HG02938 (cell line): ENCODE data around the gene HBE1.

Source experiments
- ATAC-seq: cut with Tn5 transposase; IDR thresholded peaks from one replicate; pipeline ENCODE4 v1.9.1; 2021; ENCODE audit warnings: mild to moderate bottlenecking, moderate library complexity; ENCODE audit not compliant: unreplicated experiment

HBE1 gene

GRCh38 chr11:5235364-5236095 is 34.2 kb downstream of the HBE1 start:
- ATAC-seq, result no peak

DNA sequence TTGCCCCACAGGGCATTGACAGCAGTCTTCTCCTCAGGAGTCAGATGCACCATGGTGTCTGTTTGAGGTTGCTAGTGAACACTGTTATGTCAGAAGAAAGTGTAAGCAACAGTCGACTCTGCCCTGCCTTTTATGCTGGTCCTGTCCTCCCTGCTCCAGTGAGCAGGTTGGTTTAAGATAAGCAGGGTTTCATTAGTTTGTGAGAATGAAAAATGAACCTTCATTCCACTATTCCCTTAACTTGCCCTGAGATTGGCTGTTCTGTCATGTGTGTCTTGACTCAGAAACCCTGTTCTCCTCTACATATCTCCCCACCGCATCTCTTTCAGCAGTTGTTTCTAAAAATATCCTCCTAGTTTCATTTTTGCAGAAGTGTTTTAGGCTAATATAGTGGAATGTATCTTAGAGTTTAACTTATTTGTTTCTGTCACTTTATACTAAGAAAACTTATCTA is 35.3 kb downstream of the HBE1 start, which contains the start of gene HBD:
TSS of gene HBD (minus strand) at position 103 of the 454 bp plus-strand sequence. CDS start at position 53, 50 bp downstream.
- ATAC-seq, result peak; percentile 90

GRCh38 chr11:5233307-5233706 is 36.4 kb downstream of the HBE1 start:
- ATAC-seq, result no peak

- ATAC-seq, result no peak
Observed at GRCh38 chr11:5232821-5233220, 36.9 kb downstream of the HBE1 start.

- no peak for ATAC-seq
Observed at GRCh38 chr11:5232176-5232575, 37.6 kb downstream of the HBE1 start.

GRCh38 chr11:5231111-5231510 is 38.6 kb downstream of the HBE1 start:
- ATAC-seq, result no peak

DNA sequence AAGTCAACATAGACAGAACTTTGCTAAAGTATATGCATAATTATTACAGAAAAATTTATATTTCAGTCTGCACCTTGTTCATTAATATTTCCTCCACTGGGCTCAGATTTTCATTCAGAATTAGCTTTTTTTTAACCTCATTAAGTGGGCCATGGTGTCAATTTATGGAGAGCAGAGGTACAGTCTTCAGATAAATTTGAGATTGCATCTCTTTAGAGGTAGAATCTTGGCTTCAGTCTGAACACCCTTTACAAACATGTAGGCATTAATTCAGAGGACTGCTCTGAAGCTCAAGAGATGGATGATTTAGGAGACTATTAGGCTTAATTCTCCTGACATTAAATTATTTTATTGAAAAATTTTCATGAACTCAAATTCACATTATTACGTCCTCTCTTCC is 39.5 kb downstream of the HBE1 start:
- ATAC-seq, result no peak

- no peak for ATAC-seq
Observed at GRCh38 chr11:5229796-5230195, 39.9 kb downstream of the HBE1 start.

DNA sequence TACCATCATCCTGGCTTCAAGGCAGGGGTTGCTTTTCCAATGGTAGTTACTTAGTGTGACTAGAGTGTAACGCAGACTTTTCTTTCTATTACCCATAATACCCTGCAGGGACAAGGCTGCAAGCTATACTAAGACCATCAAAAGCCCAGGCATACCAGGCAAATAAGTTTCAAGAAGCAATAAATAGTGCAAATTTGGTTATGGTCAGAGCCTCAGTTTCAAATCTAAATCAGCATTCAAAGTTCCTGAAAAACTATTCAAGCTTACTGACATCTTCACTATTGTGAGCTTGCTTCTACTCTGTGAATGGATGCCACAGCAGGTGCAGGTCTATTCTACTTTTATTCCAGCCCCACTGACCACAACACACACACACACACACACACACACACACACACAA is 40.4 kb downstream of the HBE1 start:
- ATAC-seq, result no peak

GRCh38 chr11:5228124-5228523 is 41.6 kb downstream of the HBE1 start:
- no peak for ATAC-seq

DNA sequence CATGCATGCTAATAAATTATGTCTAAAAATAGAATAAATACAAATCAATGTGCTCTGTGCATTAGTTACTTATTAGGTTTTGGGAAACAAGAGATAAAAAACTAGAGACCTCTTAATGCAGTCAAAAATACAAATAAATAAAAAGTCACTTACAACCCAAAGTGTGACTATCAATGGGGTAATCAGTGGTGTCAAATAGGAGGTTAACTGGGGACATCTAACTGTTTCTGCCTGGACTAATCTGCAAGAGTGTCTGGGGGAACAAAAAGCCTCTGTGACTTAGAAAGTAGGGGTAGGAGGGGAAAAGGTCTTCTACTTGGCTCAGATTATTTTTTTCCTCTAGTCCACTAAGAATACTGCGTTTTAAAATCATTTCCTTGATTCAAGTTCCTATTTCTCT is 42.1 kb downstream of the HBE1 start:
- ATAC-seq, result no peak

DNA sequence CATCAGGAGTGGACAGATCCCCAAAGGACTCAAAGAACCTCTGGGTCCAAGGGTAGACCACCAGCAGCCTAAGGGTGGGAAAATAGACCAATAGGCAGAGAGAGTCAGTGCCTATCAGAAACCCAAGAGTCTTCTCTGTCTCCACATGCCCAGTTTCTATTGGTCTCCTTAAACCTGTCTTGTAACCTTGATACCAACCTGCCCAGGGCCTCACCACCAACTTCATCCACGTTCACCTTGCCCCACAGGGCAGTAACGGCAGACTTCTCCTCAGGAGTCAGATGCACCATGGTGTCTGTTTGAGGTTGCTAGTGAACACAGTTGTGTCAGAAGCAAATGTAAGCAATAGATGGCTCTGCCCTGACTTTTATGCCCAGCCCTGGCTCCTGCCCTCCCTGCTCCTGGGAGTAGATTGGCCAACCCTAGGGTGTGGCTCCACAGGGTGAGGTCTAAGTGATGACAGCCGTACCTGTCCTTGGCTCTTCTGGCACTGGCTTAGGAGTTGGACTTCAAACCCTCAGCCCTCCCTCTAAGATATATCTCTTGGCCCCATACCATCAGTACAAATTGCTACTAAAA is 42.9 kb downstream of the HBE1 start, which contains the start of gene HBB:
TSS of gene HBB (minus strand) at position 340 of the 579 bp plus-strand sequence. CDS start at position 290, 50 bp downstream.
- ATAC-seq, result no peak

DNA sequence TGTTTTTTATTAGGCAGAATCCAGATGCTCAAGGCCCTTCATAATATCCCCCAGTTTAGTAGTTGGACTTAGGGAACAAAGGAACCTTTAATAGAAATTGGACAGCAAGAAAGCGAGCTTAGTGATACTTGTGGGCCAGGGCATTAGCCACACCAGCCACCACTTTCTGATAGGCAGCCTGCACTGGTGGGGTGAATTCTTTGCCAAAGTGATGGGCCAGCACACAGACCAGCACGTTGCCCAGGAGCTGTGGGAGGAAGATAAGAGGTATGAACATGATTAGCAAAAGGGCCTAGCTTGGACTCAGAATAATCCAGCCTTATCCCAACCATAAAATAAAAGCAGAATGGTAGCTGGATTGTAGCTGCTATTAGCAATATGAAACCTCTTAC is 44.3 kb downstream of the HBE1 start:
- ATAC-seq, result no peak

GRCh38 chr11:5224538-5225479 is 44.9 kb downstream of the HBE1 start:
- no peak for ATAC-seq

DNA sequence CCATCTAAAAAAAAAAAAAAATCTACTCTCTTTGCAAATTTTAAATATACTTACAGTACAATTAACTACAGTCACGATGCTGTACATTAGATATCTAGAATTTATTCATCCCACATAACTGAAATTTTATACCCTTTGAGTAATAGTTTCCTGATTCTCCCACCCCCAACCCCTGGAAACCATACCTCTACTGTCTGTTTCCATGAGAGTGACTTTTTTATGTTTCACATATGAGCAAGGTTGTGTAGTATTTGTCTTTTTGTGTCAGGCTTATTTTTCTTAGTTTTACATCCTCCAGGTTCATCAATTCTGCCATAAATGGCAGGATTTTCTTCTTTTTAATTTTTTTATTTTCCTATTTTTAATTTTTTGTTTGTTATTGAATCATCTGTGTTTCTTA is 46.1 kb downstream of the HBE1 start:
- no peak for ATAC-seq

DNA sequence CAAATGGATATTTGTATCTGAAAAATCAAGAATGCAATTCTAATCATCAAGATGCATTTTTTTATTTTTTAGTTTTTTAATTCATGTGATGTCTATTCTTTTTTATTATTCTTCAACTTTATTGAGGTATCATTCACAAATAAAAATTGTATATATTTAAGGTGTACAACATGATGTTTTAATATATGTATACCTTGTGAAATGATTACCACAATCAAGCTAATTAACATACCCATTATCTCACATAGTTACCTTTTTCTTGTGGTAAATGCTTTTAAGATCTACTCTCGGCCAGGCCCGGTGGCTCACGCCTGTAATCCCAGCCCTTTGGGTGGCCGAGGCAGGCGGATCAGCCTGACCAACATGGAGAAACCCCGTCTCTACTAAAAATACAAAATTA is 46.6 kb downstream of the HBE1 start:
- no peak for ATAC-seq
